NOMO-1 treated with DMSO at 0.1 percent for 48 hours (cell line): ENCODE results near the gene PLXNA2.

Experiments
- DNase-seq: peaks from one replicate; lab custom pipeline; 2025; ENCODE audit not compliant: unreplicated experiment; lab: John Stamatoyannopoulos, UW

Gene PLXNA2

DNA sequence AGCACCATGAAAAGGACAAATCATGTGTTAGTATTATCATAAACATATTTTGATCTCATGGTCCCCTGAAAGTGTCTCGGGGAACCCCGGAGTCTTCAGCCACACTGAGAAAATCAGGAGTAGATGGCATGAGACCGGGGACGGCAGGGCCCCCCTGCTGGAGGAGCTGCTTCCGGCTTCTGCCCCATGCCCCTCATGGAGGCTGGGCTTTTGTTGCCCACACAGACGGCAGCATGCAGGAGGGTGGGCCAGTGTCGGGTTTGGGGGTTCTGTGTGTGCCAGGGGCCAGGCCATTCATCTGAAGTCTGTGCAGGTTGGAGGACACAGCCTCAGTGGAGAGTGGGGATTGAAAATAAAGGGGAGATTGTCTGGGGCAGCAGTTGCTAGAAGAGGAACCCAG is 258.2 kb downstream of the PLXNA2 start:
- DNase-seq: no peak

DNA sequence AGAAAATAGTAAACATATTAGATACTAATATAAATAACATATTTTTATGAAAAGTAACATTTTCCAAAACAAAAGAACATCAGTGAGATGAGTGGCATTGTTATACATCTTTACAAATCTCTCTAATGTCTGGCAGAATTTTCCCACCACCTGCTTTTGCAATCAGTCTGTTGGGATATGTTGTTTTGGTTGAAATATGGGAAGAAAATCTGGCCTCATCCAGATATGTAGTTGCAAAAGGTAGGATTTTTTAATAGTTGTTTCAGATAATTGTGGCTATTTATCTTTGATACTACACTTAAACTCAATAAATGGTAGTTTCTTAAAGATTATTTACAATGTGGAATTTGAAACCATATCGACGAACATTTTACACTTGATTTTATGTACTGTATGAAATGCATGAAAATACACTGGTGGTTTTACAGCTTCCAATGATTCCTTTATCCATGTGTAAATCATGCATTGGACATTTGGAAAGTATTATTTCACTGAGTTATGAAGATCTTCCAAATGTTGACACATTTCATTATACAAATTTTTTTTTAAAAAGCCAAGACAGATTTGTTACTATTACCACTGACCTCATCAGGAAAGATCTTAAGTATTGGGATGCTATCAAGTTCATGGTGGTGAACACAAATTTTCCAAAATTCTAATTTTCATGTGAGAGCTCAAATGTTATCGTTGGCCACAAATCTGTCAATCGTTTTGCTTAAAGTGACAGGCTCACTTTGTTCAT is 259.2 kb downstream of the PLXNA2 start:
- no peak for DNase-seq

DNA sequence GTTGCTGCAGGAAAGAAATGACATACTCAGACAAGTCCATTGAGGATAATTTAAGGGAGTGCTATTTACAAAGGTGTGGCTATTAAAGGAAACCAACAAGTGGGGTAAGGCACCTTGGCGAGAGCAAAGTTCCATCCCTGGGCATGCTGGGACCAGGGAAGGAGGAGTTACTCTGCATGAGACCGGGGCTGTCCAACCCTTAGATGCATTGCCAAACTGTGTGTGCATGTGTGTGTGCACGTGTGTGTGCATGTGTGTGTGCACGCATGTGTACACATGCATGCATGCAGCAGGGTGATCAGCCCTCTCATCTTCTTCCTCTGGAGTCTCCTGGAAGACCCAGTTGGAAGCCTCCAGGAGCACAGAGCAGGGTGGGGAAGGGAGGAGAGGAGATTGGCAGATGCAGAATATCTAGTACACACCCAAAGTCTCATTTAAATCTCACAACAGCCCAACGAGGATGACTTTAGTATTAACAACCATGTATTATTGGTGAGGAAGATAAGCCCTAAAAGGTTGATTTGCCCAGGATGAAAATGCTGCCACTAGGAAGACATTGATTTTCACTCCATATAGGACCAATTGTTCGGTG is 261.0 kb downstream of the PLXNA2 start:
- DNase-seq: no peak

DNA sequence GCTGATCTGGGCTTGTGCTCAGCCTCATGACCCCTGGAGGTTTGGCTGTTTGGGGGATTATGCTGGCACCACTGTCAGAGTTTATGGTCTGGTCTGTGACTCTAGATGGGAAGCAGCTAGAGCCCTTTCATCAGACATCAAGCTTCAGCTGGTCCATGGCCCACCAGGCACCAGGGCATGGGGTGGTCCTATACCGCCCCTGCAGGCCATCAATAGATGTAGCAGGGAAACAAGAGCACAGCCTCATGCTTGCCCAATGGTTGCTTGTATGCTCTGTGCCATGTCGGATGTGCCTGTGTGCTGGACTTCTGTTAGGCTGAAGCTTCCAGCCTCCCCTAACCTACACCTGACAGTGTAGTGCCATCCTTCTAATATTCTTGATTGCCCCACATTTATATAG is 262.2 kb downstream of the PLXNA2 start:
- no peak for DNase-seq

DNA sequence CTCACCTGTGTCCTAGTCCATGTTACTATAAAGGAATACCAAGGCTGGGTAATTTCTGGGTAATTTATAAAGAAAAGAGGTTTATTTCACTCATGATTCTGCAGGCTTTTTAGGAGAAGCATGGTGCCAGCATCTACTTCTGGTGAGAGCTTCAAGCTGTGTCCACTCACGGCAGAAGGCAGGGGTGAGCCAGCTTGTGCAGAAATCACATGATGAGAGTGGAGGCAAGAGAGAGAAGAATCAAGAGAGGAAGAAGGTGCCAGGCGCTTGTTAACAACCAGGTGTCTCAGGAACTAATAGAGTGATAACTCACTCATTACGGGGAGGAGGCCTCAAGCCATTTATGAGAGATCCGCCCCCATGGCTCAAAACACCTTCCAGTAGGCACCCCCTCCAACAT is 265.7 kb downstream of the PLXNA2 start:
- no peak for DNase-seq

DNA sequence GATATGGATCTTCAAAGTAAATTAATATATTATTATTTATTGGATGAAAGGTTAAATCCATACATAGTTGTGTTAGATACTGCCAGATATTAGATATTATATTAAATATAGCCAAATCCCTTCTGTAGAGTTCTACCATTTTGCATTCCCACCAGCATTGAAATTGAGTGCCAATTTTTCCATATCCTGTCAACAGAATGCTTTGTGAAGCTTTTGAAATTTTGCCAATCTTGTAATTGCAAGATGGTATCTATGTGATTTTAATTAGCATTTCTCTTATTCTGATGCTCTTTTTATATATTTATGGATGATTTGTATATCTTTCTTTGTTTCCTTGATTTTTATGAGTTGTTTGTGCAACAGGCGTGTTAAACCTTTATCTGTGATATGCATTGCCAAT is 266.3 kb downstream of the PLXNA2 start:
- no peak for DNase-seq

DNA sequence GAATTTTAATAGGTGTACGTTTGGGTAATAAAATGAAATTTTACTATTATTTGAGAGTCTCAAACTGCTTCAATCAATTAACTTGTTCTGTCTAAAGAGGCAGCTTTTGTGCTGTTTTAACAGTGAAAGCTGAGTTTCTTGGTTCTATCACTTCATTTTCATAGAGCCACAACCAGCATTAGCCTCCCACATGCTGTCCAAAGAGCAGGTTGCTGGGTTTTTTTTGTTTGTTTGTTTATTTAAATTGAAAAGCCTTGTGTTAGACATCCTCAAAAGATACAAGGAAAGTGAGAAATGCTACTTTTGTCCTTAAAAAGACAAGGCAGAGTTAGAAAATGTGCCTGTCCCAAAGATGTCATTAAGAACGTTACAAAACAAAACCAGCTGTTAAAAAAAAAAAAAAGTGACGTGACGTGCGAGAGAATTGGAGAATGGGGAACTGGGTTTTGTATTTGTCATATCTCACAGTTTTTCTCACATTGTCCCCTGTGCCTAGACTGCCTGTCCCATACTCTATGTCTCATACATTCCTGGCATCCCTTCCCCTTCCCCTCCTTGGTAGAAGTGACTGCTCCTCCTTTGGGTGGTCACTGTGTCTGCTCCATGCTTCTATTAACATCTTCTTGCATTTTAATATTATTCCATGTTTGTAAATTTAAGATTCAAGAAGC is 270.2 kb downstream of the PLXNA2 start:
- peak; percentile 54 for DNase-seq

DNA sequence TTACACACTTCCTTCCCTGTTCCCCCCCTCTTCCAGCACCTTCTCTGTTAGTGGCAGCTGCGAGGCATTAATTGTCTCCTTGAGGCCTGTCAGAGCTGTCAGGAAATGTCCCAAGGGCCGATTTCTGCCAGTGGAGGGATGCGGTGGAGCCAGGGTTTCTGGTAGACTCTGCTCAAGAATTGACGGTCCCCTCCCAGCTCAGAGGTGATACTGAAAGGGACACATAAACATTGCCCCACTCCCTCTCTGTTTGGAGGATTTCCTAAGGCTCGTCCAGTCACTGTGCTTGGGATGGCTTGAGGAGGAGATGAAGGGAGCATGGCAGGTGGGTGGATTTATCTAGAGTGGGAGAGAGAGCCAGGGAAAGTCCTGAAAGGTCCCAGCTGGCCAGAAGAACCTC is 271.8 kb downstream of the PLXNA2 start:
- no peak for DNase-seq
